ENCODE results near the gene NAT14.
"Not testable (repeated sequence)": the region's sequence is repeated elsewhere in the genome, so short reads cannot be mapped to it uniquely, and the experiment has no call there.

Gene NAT14

GRCh38 chr19:55503157-55503501 is 18.1 kb downstream of the NAT14 start:
- no peak for DNase-seq (ENCODE audit: low spot score)

DNA sequence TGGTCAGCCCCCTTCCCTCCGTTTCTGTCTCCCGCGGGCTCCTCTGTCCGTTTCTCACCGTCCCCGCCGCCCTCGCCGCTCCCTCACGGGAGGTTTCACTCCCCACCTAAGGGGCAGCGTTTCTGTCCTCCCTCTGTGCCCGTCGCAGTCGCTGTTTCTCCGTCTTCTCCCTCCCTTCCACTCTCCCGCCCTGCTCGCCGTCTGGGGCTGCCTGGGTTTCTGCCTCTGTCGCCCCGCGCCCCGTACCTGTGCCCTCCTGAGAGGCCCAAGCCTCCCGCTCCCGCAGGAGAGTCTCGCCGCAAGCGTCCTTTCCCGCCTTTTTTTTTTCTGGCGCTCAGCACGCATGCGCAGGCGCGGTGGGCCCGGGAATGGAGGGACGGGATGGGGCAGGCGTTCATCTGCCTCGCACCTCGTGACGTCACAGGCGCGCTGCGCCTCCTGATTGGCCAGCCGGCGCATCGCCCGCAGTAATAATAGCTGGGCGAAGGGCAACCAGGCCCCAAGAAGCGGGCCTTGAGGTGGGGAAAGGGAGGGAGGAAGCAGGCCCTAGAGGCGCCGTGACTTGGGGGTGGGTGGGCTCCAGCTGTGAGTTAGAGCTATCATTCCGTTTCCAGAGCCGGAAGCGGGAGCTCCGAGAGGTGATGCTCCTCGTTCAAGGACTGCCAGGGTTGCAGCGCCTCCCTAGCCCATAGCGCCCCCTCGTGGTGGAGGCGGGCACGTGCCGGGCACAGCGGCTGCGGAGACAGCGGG is 18.7 kb downstream of the NAT14 start:
- peak; percentile 73 for DNase-seq (ENCODE audit: low spot score)

GRCh38 chr19:55504252-55504603 is 19.2 kb downstream of the NAT14 start:
- DNase-seq (ENCODE audit: low spot score), result no peak

DNA sequence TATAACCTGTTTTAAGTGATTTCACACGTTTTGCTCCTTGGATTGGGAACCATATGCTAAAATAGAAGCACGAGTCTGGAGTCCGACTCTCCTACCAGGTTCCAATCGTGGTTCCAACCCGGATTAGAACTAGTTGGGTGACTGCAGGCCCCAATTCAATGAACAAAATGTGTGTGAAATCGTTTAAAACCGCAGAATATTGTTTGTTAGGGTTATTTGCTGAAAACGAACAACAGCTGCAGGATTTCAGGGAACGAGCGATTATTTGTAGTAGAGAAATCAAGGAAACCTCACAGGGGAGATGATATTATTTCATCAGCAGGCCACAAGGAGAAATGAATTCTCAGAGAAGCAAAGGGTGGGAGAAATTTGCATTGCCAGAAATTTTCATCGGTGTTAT is 20.0 kb downstream of the NAT14 start:
- DNase-seq (ENCODE audit: low spot score), result no peak

GRCh38 chr19:55508120-55508519 is 23.1 kb downstream of the NAT14 start:
- DNase-seq (ENCODE audit: low spot score), result no peak

GRCh38 chr19:55516878-55517620 is 32.1 kb downstream of the NAT14 start:
- DNase-seq (ENCODE audit: low spot score), result peak; percentile 94

GRCh38 chr19:55519451-55520311 is 34.7 kb downstream of the NAT14 start:
- DNase-seq (ENCODE audit: low spot score), result peak; percentile 11

DNA sequence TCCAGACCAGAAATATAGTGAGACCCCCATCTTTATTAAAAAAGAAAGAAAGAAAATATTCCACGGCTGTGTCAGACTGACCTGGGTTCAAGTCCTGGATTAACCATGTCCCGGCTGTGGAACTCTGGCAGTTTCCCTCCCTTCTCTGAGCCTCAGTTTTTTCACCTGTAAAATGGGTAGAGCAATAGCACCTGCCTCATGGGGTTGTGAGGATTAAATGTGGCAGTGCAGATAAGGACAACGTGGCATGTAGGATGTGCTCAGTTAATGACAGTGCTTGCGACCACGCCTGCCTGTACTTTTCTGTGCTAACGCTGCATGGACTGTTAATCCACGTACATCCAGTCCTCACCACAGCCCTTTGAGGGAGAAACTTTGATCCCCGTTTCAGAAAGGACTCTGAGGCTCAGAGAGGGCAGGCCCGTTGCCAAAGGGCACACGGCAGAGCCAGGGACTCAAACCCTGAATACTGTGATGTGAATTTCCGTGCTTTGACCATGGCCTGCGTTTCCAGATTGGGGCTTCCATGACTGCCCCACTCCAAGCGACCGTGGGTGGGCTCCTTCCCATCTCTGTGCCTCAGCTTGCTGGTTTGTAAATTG is 35.8 kb downstream of the NAT14 start:
- DNase-seq (ENCODE audit: low spot score), result no peak

DNA sequence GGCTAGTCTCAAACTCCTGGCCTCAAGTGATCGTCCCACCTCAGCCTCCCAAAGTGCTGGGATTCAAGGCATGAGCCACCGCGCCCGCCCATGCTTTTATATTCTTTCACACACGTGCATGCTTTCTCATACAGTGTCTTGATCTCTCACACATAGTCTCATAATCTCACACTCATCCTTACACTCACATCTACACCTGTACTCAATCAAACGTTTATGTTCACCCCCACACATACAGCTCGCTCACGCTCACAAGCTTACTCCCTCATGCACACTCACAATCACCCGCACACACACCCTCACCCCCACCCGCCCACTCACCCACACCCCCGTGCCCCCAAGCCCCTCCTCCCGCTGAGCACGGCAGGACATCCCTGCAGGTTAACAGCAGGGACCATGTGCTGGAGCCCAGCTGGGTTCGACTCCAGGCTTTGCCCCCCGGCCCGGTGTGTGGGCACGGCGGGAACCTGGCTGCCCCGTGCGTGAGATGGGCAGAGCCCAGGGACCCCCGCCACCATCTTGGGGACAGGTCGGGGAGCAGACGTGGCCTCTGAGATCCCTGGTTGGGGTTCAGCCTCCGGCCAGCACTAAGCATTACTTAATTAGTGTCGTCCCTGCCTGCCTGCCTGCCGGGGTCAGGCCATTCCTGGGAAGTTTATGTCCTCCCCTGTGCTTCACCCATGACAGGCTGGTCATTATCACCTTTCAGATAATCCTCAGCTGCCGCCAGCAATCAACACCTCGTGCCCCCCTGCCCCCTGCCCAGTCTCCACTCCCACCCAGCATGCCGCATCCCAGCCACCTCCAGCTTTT is 40.5 kb downstream of the NAT14 start:
- no peak for DNase-seq (ENCODE audit: low spot score)

DNA sequence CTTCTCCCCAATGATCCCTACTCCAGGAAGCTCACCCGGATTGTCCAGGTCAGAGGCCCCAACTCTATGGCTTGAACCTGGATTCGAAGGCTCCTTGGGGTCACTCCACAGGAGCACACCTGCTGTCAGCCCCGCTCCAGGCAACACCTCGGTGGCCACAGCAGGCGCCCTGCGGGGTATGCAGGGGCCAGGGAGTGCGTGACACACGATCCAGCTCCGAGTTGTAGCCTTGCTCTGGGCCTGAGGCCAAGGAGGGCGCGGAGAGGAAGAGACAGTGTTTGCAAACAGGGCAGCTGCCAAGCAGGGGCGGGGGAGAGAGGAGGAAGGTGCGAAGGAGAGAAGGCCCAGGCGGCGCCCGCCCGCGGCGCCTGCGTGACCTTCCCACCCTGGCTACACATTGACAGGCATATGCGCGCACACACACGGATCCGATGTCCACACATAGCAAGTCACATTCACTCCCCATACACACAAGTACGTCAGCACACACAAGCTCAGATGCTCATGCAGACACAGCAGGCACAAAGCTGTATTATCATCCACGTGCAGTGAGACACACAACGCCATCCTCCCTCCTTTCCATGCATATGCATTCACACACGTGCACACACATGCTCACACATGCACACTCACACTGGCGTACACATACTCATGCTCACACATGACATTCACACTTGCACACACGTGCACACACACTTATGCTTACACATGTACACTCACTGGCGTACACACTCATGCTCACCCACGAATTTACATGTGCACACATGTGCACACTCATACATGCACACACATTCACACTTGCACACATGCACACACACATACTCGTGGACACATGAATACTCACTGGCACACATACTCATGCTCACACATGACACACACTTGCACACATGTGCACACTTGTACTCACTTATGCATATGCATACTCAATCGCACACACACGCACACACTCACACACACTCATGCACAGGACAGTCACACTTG is 41.5 kb downstream of the NAT14 start:
- peak; percentile 51 for DNase-seq (ENCODE audit: low spot score)

GRCh38 chr19:55527197-55528029 is 42.4 kb downstream of the NAT14 start:
- no peak for DNase-seq (ENCODE audit: low spot score)

GRCh38 chr19:55528030-55528803 is 43.2 kb downstream of the NAT14 start:
- DNase-seq (ENCODE audit: low spot score), result no peak

DNA sequence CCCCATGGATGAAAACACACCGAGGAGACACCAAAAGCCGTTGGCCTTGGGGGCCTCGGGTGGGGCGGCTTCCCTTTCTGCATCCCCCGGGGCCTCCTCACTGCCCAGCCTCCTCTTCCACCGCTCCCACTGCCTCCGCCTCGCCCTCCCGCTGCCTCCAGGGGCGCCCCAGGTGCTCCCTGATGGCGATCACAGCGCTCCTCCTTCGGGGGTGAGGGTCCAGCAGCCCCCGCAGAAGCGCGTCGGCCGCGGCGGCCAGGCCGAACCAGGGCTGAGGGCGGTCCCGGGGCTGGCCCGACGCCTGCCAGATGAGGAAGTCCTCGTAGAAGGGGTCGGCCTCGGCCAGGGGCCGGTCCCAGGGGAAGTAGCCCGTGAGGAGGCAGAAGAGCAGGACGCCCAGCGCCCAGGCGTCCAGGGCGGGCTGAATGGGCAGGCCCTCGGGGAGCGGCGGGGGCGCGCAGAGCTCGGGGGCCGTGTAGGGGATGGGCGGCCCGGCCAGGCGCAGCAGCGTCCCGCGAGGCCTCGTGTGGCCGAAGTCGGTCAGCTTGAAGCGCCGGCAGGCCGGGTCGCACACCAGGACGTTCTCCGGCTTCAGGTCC is 44.7 kb downstream of the NAT14 start:
- DNase-seq (ENCODE audit: low spot score), result no peak

GRCh38 chr19:55530996-55531395 is 46.0 kb downstream of the NAT14 start:
- no peak for DNase-seq (ENCODE audit: low spot score)

GRCh38 chr19:55534280-55534679 is 49.3 kb downstream of the NAT14 start:
- not testable (repeated sequence) for DNase-seq (ENCODE audit: low spot score)

DNA sequence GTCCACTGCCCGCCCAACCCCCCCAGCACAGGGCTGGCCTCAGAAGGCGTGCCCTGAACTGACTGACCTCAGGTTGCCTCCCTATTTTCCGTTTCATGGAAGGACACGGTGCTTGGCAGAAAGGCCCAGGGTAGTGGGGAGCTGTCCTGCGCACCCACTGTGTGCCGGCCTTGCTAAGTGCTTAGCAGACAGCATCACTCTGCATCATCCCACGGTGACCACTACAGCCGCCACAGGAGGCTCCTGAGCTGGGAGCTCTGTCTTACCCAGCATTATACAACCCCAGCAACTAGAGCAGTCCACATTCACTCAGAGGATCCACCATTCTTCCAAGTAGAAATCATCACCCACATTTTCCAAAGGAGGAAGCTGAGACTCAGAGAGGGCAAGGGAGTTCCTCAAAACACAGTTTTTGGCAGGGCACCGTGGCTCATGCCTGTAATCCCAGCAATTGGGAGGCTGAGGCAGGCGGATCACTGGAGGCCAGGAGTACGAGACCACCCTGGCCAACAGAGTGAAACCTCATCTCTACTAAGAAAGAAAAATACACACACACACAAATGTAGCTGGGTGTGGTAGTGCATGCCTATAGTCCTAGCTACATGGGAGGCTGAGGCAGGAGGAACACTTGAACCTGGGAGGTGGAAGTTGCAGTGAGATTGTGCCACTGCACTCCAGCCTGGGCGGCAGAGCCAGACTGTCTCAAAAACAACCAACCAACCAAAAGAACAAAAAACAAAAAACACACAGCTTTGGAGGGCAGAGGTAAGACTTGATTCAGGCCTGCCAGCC is 50.4 kb downstream of the NAT14 start:
- DNase-seq (ENCODE audit: low spot score), result no peak

DNA sequence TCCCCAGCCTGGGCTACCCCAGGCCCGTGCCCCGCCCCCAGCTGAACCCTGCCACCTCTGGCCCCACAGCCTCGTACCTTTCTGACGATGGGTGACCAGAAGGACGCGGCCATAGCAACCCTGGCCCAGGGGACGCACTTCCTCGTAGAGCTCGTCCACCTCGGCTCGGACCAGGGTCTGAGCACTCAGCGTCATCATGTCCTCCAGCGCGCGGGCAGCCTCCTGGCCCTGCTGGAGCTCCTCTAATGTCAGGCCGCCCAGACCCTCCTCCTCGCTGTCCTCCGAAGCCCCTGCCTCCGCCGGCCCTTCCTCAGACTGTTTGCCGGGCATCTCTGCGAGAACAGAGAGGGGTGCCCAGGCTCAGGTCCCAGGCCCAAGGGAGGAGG is 51.0 kb downstream of the NAT14 start:
- no peak for DNase-seq (ENCODE audit: low spot score)

Measured in LoVo (cell line).